ENCODE results near the gene ITGA1. TPM values are rescaled to one million over a fixed set of nuclear protein-coding genes. Genes with fewer than 3 reads are reported as not detected.
A peak's percentile ranks its signal among the peaks of the same experiment; 100 is the strongest.

ITGA1 gene
- total and polyA plus RNA-seq, 2 of the 13 experiments (the other 11 are each of a cell fraction or from before 2014, with no cell fraction given), result 23.1 to 28.6 TPM

- TF ChIP-seq MIER2 (CRISPR knock-in tag; IDR thresholded peaks at IDR 0.05) (no peak), ZSCAN25 (CRISPR knock-in tag; IDR thresholded peaks at IDR 0.05) (peak; percentile 27; the same call in 1 of the 2 replicates), GTF3A (CRISPR knock-in tag; conservative IDR thresholded peaks at IDR 0.05) (no peak), ZNF574 (CRISPR knock-in tag; IDR thresholded peaks at IDR 0.05) (peak; percentile 56; the same call in 1 of the 2 replicates), ZNF761 (CRISPR knock-in tag; conservative IDR thresholded peaks at IDR 0.05) (no peak), ZNF841 (CRISPR knock-in tag; IDR thresholded peaks at IDR 0.05; ENCODE audit: borderline replicate concordance) (0 out of 2 replicates have a peak, but pooled peaks have one; percentile 57), ZNF800 (CRISPR knock-in tag; IDR thresholded peaks at IDR 0.05) (no peak), HBP1 (CRISPR knock-in tag; IDR thresholded peaks at IDR 0.05; ENCODE audit: low read depth) (no peak), HMG20A (CRISPR knock-in tag; IDR thresholded peaks at IDR 0.05; ENCODE audit: borderline replicate concordance) (no peak), USF2 (IDR thresholded peaks at IDR 0.05; ENCODE audit: low read depth, low read length) (no peak), USF2 (CRISPR knock-in tag; IDR thresholded peaks at IDR 0.05; ENCODE audit: borderline replicate concordance) (no peak), SIN3A (IDR thresholded peaks at IDR 0.05; ENCODE audit: borderline replicate concordance, low read depth, low read length) (peak; percentile 56; the same call in 1 of the 2 replicates), NCOA5 (CRISPR knock-in tag; IDR thresholded peaks at IDR 0.05) (no peak), ZSCAN22 (CRISPR knock-in tag; IDR thresholded peaks at IDR 0.05) (no peak), ELF4 (CRISPR knock-in tag; IDR thresholded peaks at IDR 0.05; ENCODE audit: borderline replicate concordance) (no peak), REST (IDR thresholded peaks at IDR 0.05; ENCODE audit: borderline replicate concordance in 1 of 2, low read depth in 1 of 2, low read length in 2 of 2) (0 out of 4 replicates have a peak, but pooled peaks of 1 of the 2 experiments have one; percentile 46), PHB2 (IDR thresholded peaks at IDR 0.05; ENCODE audit: partially characterized antibody) (no peak)
These were observed 201.5 kb downstream of the ITGA1 start, which contains the start of gene ITGA2 (continued) for GRCh38 chr5:52989025-52989780.

Data from HepG2 (cell line).